ENCODE measurements around the gene ZNF14. TPM values are rescaled to one million over a fixed set of nuclear protein-coding genes. Genes with fewer than 3 reads are reported as not detected.
"Not testable (repeated sequence)": the region's sequence is repeated elsewhere in the genome, so short reads cannot be mapped to it uniquely, and the experiment has no call there.

Gene ZNF14
- total and polyA plus RNA-seq, 10 of the 15 experiments (the other 5 are each of a cell fraction or from before 2014, with no cell fraction given): 2.5 to 7.2 (median 4.6) TPM

GRCh38 chr19:19665420-19665948 is 67.4 kb downstream of the ZNF14 start:
- H3K27me3 ChIP-seq (replicated peaks in 1 of 2; ENCODE audit: control insufficient read depth in 2 of 2, insufficient read depth in 2 of 2, low read length in 1 of 2); H3K4me3 ChIP-seq; BruUV-seq (replicated peaks); H3K27ac ChIP-seq (ENCODE audit: control insufficient read depth, insufficient read depth); H3K36me3 ChIP-seq (ENCODE audit: control insufficient read depth in 2 of 2, insufficient read depth in 2 of 2, low read length in 1 of 2); ATAC-seq; H3K9me3 ChIP-seq (replicated peaks; ENCODE audit: control insufficient read depth, insufficient read depth, low read length); DNase-seq (ENCODE audit: low read depth, low spot score); FAIRE-seq; H3K9ac ChIP-seq (ENCODE audit: control insufficient read depth, insufficient read depth, low read length); H3K4me2 ChIP-seq (ENCODE audit: control insufficient read depth, insufficient read depth); H4K20me1 ChIP-seq (ENCODE audit: control insufficient read depth, insufficient read depth); RAD21 ChIA-PET (ENCODE audit: unreplicated experiment); SMC1A ChIA-PET (ENCODE audit: uncharacterized antibody, unreplicated experiment); H2AFZ ChIP-seq (ENCODE audit: control insufficient read depth, low read depth, low read length): not testable (repeated sequence)
- ChIA-PET POLR2A (interaction anchor here (1.2 to 1.3 kb wide), 3 partner anchors 58 to 236 kb away, joined by 3 to 5 read pairs (median 4); partner anchors contain the start of genes ZNF253 and ZNF93), CTCF (interaction anchor here (0.9 kb wide), 1 partner anchor 69 kb away, joined by 3 read pairs; no protein-coding TSS in a partner anchor)
- 97% methylated on average over 22 of the region's 22 CpGs for WGBS (ENCODE audit: insufficient coverage, insufficient replicate concordance, low lambda C conversion rate, missing lambda C conversion rate)
- peaks cover 47% of the 10 kb centered on the region for H3K79me2 ChIP-seq (ENCODE audit: control insufficient read depth, insufficient read depth, low read length)
- in situ Hi-C loops (cut with MboI): loop anchor here (5.0 to 10.0 kb wide), 2 partner anchors 112 to 1359 kb away; partner anchors contain the start of gene ZNF430
- intact Hi-C loops (cut with micrococcal nuclease; ENCODE audit: unreplicated experiment): loop anchor here (5.0 to 10.0 kb wide), 2 partner anchors 67 to 239 kb away; partner anchors contain the start of genes ZNF14 and ZNF93
- peaks cover 11% of the 10 kb centered on the region for H3K4me1 ChIP-seq (ENCODE audit: control insufficient read depth, insufficient read depth, low read length)

GRCh38 chr19:19663256-19664120 is 69.4 kb downstream of the ZNF14 start, which contains the start of gene ATP13A1:
TSS of gene ATP13A1 (minus strand) at chr19:19663676. CDS start at chr19:19663666, 10 bp downstream.
- peak; percentile 78 for ATAC-seq
- no TSS peak for BruUV-seq (replicated peaks)
- POLR2A ChIA-PET: interaction anchor here (0.6 to 3.9 kb wide), 6 partner anchors 58 to 608 kb away, joined by 3 to 18 read pairs (median 8); partner anchors contain the start of genes ZNF253 and ZNF93
- intact Hi-C loops (cut with micrococcal nuclease; ENCODE audit: unreplicated experiment): loop anchor here (2.0 to 10.0 kb wide), 4 partner anchors 65 to 241 kb away; partner anchors contain the start of genes ZNF253, ZNF506 and ZNF93
- H4K20me1 ChIP-seq (ENCODE audit: control insufficient read depth, insufficient read depth): no peaks in the 10 kb centered on the region
- no peaks in the 10 kb centered on the region; the same call in 1 of the 3 replicates for H3K9me3 ChIP-seq (replicated peaks; ENCODE audit: control insufficient read depth, insufficient read depth, low read length)
- peak within 1 kb of the TSS; percentile 73 for H2AFZ ChIP-seq (ENCODE audit: control insufficient read depth, low read depth, low read length)
- H3K27ac ChIP-seq (ENCODE audit: control insufficient read depth, insufficient read depth): peak within 1 kb of the TSS; percentile 97
- no peaks in the 10 kb centered on the region for H3K27me3 ChIP-seq (replicated peaks in 1 of 2; ENCODE audit: control insufficient read depth in 2 of 2, insufficient read depth in 2 of 2, low read length in 1 of 2)
- SMC1A ChIA-PET (ENCODE audit: uncharacterized antibody, unreplicated experiment): interaction anchor here (0.6 to 2.1 kb wide), 4 partner anchors 112 to 242 kb away, joined by 3 to 9 read pairs (median 4); partner anchors contain the start of gene ZNF93
- 1% methylated on average over 71 of the region's 85 CpGs for WGBS (ENCODE audit: insufficient coverage, insufficient replicate concordance, low lambda C conversion rate, missing lambda C conversion rate)
- H3K36me3 ChIP-seq (ENCODE audit: control insufficient read depth in 2 of 2, insufficient read depth in 2 of 2, low read length in 1 of 2): peaks cover 6 to 12% of the 10 kb centered on the region in 2 experiments
- peak; percentile 89 for FAIRE-seq
- peak within 1 kb of the TSS; percentile 77 for H3K4me2 ChIP-seq (ENCODE audit: control insufficient read depth, insufficient read depth)
- peak within 1 kb of the TSS; percentile 87 for H3K4me3 ChIP-seq
- RAD21 ChIA-PET (ENCODE audit: unreplicated experiment): interaction anchor here (0.6 to 2.1 kb wide), 6 partner anchors 19 to 242 kb away, joined by 3 to 5 read pairs (median 4); partner anchors contain the start of genes ZNF14 and ZNF253
- peaks cover 11% of the 10 kb centered on the region for H3K4me1 ChIP-seq (ENCODE audit: control insufficient read depth, insufficient read depth, low read length)
- H3K9ac ChIP-seq (ENCODE audit: control insufficient read depth, insufficient read depth, low read length): peak within 1 kb of the TSS; percentile 92
- CTCF ChIA-PET: interaction anchor here (0.7 to 3.5 kb wide), 4 partner anchors 131 to 458 kb away, joined by 3 to 28 read pairs (median 3); partner anchors contain the start of gene ZNF506
- peaks cover 40% of the 10 kb centered on the region for H3K79me2 ChIP-seq (ENCODE audit: control insufficient read depth, insufficient read depth, low read length)
- in situ Hi-C loops (cut with MboI): loop anchor here (10.0 kb wide), 1 partner anchor 1361 kb away; the partner anchor contains the start of gene ZNF430
- peak; percentile 92 for DNase-seq (ENCODE audit: low read depth, low spot score)
- TF ChIP-seq STAT3 (IDR thresholded peaks at IDR 0.05; ENCODE audit: low read depth, low read length) (no peak), ZNF217 (IDR thresholded peaks at IDR 0.05) (peak; percentile 30; the same call in 1 of the 2 replicates), ESRRA (IDR thresholded peaks at IDR 0.05; ENCODE audit: low read length) (no peak), PML (IDR thresholded peaks at IDR 0.05; ENCODE audit: low read length) (no peak), KLF5 (IDR thresholded peaks at IDR 0.05; ENCODE audit: partially characterized antibody) (peak; percentile 81), RAD21 (IDR thresholded peaks at IDR 0.05; ENCODE audit: insufficient read depth, low read depth, low read length) (no peak), SREBF1 (IDR thresholded peaks at IDR 0.05; ENCODE audit: low read length) (no peak), SMAD1 (IDR thresholded peaks at IDR 0.05; ENCODE audit: low read depth, partially characterized antibody) (no peak), ZNF687 (IDR thresholded peaks at IDR 0.05) (peak; percentile 70)

All from GM12878 (cell line).